DOHH2 (cell line): ENCODE data around the gene MAP3K6.

Experiments
- EZH2phosphoT487 ChIP-seq: fragments of 200-600 bp; sonication (generic); IDR thresholded peaks from 2 replicates; pipeline ENCODE4 v1.6.1; 2017; ENCODE audit warnings: borderline replicate concordance, mild to moderate bottlenecking, antibody characterized with exemption, low read length, moderate library complexity, mixed read lengths
- TF ChIP-seq, protein P1 (sequence below): fragments of 200-600 bp; sonication (generic); IDR thresholded peaks from one replicate; pipeline ENCODE4 v1.5.1; 2014; ENCODE audit warnings: antibody characterized with exemption, mild to moderate bottlenecking, low read depth, low read length; ENCODE audit not compliant: poor library complexity, severe bottlenecking

DNA sequence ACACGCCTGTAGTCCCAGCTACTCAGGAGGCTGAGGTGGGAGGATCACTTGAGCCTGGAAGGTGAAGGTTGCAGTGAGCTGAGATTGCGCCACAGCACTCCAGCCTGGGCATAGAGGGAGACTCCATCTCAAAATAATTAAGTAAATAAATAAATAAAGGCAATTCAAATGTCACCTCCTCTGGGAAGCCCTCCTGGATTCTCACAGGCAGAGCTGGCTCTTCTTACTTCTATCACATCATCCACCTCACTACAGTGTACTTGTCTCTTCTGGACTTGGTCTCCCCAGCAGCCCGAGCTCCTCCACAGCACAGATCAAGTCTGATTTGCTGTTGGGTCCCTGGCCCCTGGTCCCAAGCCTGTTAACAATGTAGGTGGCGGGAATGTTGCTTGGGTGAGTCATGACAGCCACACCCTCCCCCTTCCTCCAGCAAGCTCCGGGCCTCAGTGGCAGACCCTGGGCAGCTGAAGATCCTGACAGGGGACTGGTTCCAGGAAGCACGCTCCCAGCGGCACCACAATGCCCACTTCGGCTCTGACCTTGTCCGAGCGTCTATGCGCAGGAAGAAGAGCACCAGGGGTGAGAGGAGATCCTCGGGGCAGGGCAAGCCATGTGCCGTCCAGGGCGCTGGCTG lies 19.7 kb downstream of the MAP3K6 start:
- TF ChIP-seq, protein P1, sequence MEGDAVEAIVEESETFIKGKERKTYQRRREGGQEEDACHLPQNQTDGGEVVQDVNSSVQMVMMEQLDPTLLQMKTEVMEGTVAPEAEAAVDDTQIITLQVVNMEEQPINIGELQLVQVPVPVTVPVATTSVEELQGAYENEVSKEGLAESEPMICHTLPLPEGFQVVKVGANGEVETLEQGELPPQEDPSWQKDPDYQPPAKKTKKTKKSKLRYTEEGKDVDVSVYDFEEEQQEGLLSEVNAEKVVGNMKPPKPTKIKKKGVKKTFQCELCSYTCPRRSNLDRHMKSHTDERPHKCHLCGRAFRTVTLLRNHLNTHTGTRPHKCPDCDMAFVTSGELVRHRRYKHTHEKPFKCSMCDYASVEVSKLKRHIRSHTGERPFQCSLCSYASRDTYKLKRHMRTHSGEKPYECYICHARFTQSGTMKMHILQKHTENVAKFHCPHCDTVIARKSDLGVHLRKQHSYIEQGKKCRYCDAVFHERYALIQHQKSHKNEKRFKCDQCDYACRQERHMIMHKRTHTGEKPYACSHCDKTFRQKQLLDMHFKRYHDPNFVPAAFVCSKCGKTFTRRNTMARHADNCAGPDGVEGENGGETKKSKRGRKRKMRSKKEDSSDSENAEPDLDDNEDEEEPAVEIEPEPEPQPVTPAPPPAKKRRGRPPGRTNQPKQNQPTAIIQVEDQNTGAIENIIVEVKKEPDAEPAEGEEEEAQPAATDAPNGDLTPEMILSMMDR = no peak
- no peak for TF ChIP-seq EZH2phosphoT487
